Measurements from ENCODE around the gene RTL1. TPM values are rescaled to one million over a fixed set of nuclear protein-coding genes. Genes with fewer than 3 reads are reported as not detected.

Gene RTL1
- polyA plus RNA-seq, 4 donors = 0.18 TPM; not detected in 3

DNA sequence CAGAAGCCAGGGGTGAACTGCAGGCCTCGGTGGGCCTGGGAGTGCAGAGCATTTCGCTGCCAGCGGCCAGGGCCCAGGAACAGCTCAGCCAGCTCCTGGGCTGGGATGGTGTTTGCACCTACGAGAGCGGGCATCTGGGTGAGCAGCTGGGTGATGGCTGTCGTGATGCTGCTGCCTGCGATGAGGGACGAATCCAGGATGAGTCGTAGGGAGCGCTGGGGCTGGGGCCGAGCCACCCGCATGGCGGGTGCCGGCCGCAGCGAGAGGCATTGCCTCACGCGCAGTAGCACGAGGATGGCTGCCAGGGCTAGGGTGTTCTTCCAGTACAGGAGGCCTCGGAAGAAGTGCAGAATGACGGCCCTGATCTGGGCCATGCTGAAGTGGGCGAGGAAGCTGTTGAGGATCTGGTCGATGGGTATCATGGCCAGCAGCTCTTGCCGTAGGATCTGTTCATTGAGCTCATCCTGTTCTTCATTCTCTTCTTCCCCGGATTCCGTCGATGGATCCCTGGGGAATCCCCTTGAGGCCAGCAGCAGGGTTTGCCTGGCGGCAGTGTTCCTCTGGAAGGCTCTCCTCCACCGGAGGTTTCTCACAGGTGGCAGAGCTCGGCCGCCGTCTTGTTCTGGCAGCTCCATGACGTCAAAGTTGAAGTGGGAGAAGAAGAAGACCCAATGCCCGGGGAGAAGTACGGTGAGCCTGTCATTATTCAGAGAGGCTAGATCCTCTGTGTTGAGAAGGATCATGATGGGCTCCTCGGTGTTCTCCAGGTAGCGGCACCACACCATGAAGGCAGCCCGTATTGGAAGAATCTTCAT, 22.1 kb downstream of the RTL1 start:
- Histone ChIP-seq H3K4me1 (ENCODE audit: control insufficient read depth in 3 of 3, insufficient read depth in 2 of 3, low read depth in 1 of 3, low read length in 2 of 3) (no peaks in the 10 kb centered on the region), H3K9me3 (ENCODE audit: control insufficient read depth in 2 of 2, insufficient read depth in 1 of 2, low read depth in 1 of 2, low read length in 1 of 2) (peaks cover 0 to 13% of the 10 kb centered on the region in 2 donors), H3K4me3 (ENCODE audit: low read depth in 1 of 3, low read length in 3 of 3) (no peak overlapping the region), H3K27me3 (ENCODE audit: control insufficient read depth in 3 of 3, insufficient read depth in 3 of 3, low read length in 3 of 3) (no peaks in the 10 kb centered on the region), H3K36me3 (ENCODE audit: control insufficient read depth in 3 of 3, insufficient read depth in 2 of 3, low read depth in 1 of 3, low read length in 3 of 3) (peaks cover 0 to 18% (median 0%) of the 10 kb centered on the region in 3 donors), H3K27ac (ENCODE audit: low read depth in 1 of 3, low read length in 2 of 3) (no peak overlapping the region)
- DNase-seq (no peak), FAIRE-seq (no peak)
- WGBS, 3 donors = 93 to 96% (median 95%) methylated on average over 38 of the region's 38 CpGs

DNA sequence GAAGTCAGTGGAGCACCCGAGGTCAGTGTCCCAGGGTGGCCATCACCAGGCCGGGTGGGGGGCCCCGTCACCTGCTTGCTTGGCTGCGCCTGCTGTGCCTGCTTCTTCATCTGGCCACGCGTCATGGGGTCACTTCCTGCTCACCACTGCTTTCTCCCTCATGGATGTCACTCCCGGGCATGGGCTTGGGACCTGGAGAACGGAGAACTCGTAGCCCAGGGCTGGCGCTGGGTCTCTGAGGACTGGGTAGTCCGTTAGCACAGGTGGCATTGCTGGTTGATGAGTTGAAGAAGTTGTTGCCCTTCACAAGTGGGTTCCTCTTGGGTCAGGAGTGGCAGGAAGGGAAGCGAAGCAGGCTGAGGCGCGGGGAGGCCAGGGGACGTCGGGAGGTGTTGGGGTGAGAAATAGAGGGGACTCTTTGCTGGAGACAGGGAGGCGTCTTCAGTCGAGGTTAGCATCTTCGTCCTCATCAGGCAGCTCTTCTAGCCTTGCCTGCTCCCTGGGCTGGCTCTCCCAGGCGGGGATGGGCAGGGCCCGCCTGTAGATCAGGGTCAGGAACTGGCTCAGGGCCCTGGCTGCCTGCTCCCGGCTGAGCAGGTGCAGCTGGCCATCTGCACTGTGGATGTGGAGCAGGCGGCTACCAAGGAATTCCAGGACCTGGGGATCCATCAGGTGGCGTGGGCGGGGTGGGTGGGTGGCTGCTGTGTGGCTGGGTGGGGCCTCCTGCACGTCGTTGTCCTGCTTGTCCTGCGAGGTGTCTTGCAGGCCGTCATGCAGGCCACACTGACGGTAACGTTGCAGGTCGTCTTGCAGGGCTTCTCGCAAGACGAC, 23.0 kb downstream of the RTL1 start:
- FAIRE-seq (no peak), DNase-seq (no peak)
- H3K9me3 ChIP-seq (ENCODE audit: control insufficient read depth in 2 of 2, insufficient read depth in 1 of 2, low read depth in 1 of 2, low read length in 1 of 2) = peaks cover 0 to 13% of the 10 kb centered on the region in 2 donors
- H3K27me3 ChIP-seq (ENCODE audit: control insufficient read depth in 3 of 3, insufficient read depth in 3 of 3, low read length in 3 of 3) = no peaks in the 10 kb centered on the region
- 83 to 89% (median 84%) methylated on average over 30 to 34 of the region's 34 CpGs for WGBS, 3 donors
- H3K27ac ChIP-seq (ENCODE audit: low read depth in 1 of 3, low read length in 2 of 3) = no peak overlapping the region
- H3K36me3 ChIP-seq (ENCODE audit: control insufficient read depth in 3 of 3, insufficient read depth in 2 of 3, low read depth in 1 of 3, low read length in 3 of 3) = peaks cover 0 to 18% (median 0%) of the 10 kb centered on the region in 3 donors
- H3K4me3 ChIP-seq (ENCODE audit: low read depth in 1 of 3, low read length in 3 of 3) = no peak overlapping the region
- H3K4me1 ChIP-seq (ENCODE audit: control insufficient read depth in 3 of 3, insufficient read depth in 2 of 3, low read depth in 1 of 3, low read length in 2 of 3) = no peaks in the 10 kb centered on the region

DNA sequence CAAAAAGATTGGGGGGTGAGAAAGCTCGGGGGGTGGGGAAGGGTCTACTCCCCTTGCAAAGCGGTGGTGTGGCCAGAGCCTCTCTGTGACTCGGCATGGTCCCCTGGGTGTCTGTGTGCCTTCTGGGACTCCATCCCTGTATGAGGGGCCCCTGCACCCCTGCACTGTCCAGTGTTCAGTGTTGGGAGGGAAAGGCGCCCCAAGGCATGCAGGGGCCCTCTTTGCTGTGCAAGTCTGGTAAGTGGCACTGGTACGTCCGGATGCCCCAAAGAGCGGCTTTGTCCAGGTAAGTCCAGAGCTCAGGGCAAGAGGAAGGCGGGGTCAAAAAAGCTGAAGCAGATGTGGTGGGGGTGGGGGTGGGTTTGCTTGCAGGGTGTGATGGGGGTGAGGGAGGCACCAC, 23.7 kb downstream of the RTL1 start:
- Histone ChIP-seq H3K36me3 (ENCODE audit: control insufficient read depth in 3 of 3, insufficient read depth in 2 of 3, low read depth in 1 of 3, low read length in 3 of 3) (peaks cover 0 to 18% (median 0%) of the 10 kb centered on the region in 3 donors), H3K9me3 (ENCODE audit: control insufficient read depth in 2 of 2, insufficient read depth in 1 of 2, low read depth in 1 of 2, low read length in 1 of 2) (peaks cover 0 to 13% of the 10 kb centered on the region in 2 donors), H3K4me1 (ENCODE audit: control insufficient read depth in 3 of 3, insufficient read depth in 2 of 3, low read depth in 1 of 3, low read length in 2 of 3) (no peaks in the 10 kb centered on the region), H3K27ac (ENCODE audit: low read depth in 1 of 3, low read length in 2 of 3) (no peak overlapping the region), H3K4me3 (ENCODE audit: low read depth in 1 of 3, low read length in 3 of 3) (no peak overlapping the region), H3K27me3 (ENCODE audit: control insufficient read depth in 3 of 3, insufficient read depth in 3 of 3, low read length in 3 of 3) (no peaks in the 10 kb centered on the region)
- 83 to 92% (median 83%) methylated on average over 8 of the region's 8 CpGs for WGBS, 3 donors
- no peak for DNase-seq
- FAIRE-seq = no peak

DNA sequence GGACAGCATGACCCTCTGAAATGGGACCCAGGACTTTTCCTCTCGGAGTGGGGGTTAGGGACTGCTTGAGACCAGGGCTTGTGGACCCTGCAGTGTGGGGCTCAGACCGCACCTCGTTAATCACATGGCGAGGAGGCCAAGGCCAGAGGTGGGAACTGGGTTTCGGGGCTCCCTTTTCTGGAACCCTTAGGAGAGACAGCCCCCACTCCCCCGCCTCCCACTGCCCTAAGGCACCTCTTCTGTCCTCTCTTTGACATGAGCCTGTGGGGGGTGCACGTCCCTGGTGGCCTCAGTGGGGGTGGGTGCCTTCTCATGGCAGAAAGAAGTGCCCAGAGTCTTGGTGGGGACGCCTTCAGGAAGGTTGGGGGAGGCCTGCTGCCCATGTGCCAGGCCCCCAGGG, 24.3 kb downstream of the RTL1 start:
- Histone ChIP-seq H3K4me1 (ENCODE audit: control insufficient read depth in 3 of 3, insufficient read depth in 2 of 3, low read depth in 1 of 3, low read length in 2 of 3) (no peaks in the 10 kb centered on the region), H3K9me3 (ENCODE audit: control insufficient read depth in 2 of 2, insufficient read depth in 1 of 2, low read depth in 1 of 2, low read length in 1 of 2) (peaks cover 0 to 13% of the 10 kb centered on the region in 2 donors), H3K27me3 (ENCODE audit: control insufficient read depth in 3 of 3, insufficient read depth in 3 of 3, low read length in 3 of 3) (no peaks in the 10 kb centered on the region), H3K4me3 (ENCODE audit: low read depth in 1 of 3, low read length in 3 of 3) (no peak overlapping the region), H3K36me3 (ENCODE audit: control insufficient read depth in 3 of 3, insufficient read depth in 2 of 3, low read depth in 1 of 3, low read length in 3 of 3) (peaks cover 0 to 17% (median 0%) of the 10 kb centered on the region in 3 donors), H3K27ac (ENCODE audit: low read depth in 1 of 3, low read length in 2 of 3) (no peak overlapping the region)
- WGBS, 3 donors = 71 to 80% (median 72%) methylated on average over 7 to 8 of the region's 8 CpGs
- FAIRE-seq (no peak), DNase-seq (no peak)

DNA sequence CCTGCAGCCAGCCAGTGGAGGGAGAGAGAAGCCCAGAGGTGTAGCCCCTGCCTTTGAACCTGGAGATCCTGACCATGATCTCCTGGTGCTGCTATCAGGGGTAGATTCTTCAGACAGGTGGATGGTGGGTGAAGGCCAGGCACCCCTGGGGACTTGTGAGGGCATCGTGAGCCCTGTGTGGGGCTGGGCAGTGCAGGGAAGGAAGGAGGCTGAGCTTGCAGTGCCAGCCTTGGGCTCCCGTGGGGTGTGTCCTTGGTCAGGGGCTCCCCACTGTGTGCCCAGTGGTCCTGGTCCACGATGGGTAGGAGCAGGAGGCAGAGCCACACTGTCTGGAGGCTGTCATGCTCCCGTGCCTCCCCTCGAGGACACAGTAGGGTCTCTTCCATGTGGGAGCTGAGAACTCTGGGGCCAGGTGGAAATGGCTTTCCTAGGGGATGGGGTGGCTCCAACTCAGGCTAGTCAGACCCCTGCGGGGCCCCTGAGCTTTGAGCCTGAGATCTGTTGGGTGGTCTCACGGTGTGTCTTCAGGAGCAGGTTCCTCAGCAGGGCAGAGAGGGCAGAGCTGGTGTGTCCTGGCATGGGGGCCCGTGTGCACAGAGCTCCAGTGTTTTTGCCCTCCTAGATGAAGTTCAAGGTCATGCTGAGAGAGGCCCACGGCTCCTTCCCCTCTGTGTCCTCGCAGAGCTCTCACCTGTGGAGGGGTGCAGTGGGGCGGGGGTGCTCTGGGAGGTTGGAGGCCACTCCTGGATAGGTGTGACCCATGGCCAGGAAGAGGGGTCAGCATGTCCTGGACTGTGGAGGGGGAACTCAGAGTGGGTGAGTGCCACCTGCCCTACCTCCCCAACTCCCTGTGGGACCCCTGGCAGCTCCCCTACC, 25.0 kb downstream of the RTL1 start:
- H3K9me3 ChIP-seq (ENCODE audit: control insufficient read depth in 2 of 2, insufficient read depth in 1 of 2, low read depth in 1 of 2, low read length in 1 of 2) = peaks cover 0 to 13% of the 10 kb centered on the region in 2 donors
- FAIRE-seq = no peak
- DNase-seq = no peak
- H3K27me3 ChIP-seq (ENCODE audit: control insufficient read depth in 3 of 3, insufficient read depth in 3 of 3, low read length in 3 of 3) = no peaks in the 10 kb centered on the region
- WGBS, 3 donors = 61 to 77% (median 71%) methylated on average over 11 of the region's 11 CpGs
- H3K4me3 ChIP-seq (ENCODE audit: low read depth in 1 of 3, low read length in 3 of 3) = no peak overlapping the region
- H3K36me3 ChIP-seq (ENCODE audit: control insufficient read depth in 3 of 3, insufficient read depth in 2 of 3, low read depth in 1 of 3, low read length in 3 of 3) = peaks cover 0 to 12% (median 0%) of the 10 kb centered on the region in 3 donors
- no peaks in the 10 kb centered on the region for H3K4me1 ChIP-seq (ENCODE audit: control insufficient read depth in 3 of 3, insufficient read depth in 2 of 3, low read depth in 1 of 3, low read length in 2 of 3)
- no peak overlapping the region for H3K27ac ChIP-seq (ENCODE audit: low read depth in 1 of 3, low read length in 2 of 3)

DNA sequence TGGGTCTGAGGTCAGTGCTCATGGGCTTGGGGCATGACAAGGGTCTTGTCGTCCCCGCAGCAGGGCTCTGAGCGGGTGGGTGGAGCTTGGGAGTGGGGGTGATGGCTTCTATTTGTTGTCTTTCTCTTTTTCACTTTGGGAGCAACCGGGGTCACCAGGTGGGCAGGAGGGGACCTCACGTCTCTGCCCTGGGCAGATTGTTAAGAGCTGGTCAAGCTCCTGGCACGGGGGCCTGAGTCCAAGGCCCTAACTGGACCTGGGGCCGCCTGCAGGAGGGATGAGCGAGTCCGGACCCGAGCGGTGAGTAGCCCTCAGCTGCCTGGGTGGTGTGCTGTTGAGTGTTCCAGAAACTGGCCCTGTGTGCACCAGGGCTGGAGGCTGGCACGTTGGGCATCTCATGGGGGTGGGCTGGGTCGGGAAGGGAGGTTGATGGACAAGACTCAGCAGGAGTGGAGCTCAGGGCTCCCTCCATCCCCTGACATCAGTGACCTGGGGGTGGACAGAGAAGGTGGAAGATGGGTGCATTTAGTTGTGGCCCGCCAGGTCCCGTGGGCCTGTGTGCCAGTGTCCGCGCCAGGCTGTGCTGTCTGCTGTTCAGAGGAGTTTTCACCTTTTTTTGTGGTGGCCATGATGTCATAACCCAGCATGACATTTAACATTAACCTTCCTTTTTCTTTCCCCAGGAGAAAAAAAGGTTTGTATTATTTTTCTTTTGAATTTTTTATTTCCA, 27.5 kb downstream of the RTL1 start:
- H3K4me1 ChIP-seq (ENCODE audit: control insufficient read depth in 3 of 3, insufficient read depth in 2 of 3, low read depth in 1 of 3, low read length in 2 of 3) = no peaks in the 10 kb centered on the region
- H3K9me3 ChIP-seq (ENCODE audit: control insufficient read depth in 2 of 2, insufficient read depth in 1 of 2, low read depth in 1 of 2, low read length in 1 of 2) = no peaks in the 10 kb centered on the region
- no peaks in the 10 kb centered on the region for H3K36me3 ChIP-seq (ENCODE audit: control insufficient read depth in 3 of 3, insufficient read depth in 2 of 3, low read depth in 1 of 3, low read length in 3 of 3)
- H3K27ac ChIP-seq (ENCODE audit: low read depth in 1 of 3, low read length in 2 of 3) = no peak overlapping the region
- DNase-seq (no peak), FAIRE-seq (no peak)
- 78 to 82% (median 81%) methylated on average over 16 to 17 of the region's 17 CpGs for WGBS, 3 donors
- H3K4me3 ChIP-seq (ENCODE audit: low read depth in 1 of 3, low read length in 3 of 3) = no peak overlapping the region
- no peaks in the 10 kb centered on the region for H3K27me3 ChIP-seq (ENCODE audit: control insufficient read depth in 3 of 3, insufficient read depth in 3 of 3, low read length in 3 of 3)

DNA sequence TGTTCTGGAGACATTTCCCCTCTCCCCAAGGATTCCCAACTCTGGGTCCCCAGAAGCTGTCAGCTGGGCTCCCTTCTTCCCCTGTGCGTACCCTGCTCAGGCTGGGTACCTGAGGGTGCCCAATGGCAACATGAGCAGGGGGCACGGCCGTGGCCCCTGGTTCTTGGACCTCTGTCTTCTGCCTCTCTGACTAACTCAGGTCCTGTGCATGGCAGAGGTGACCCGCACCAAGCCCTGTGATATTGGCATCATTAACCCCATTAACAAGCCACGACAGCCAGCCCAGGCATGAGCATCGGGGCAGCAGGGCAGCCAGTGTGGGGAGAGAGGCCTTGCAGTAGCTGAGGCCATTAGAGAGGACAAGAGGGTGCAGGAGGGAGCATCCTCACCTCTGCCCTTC, 28.4 kb downstream of the RTL1 start:
- WGBS, 3 donors = 72 to 86% (median 76%) methylated on average over 6 of the region's 6 CpGs
- H3K27me3 ChIP-seq (ENCODE audit: control insufficient read depth in 3 of 3, insufficient read depth in 3 of 3, low read length in 3 of 3) = no peaks in the 10 kb centered on the region
- H3K4me1 ChIP-seq (ENCODE audit: control insufficient read depth in 3 of 3, insufficient read depth in 2 of 3, low read depth in 1 of 3, low read length in 2 of 3) = no peaks in the 10 kb centered on the region
- H3K9me3 ChIP-seq (ENCODE audit: control insufficient read depth in 2 of 2, insufficient read depth in 1 of 2, low read depth in 1 of 2, low read length in 1 of 2) = no peaks in the 10 kb centered on the region
- no peak for DNase-seq
- H3K27ac ChIP-seq (ENCODE audit: low read depth in 1 of 3, low read length in 2 of 3) = no peak overlapping the region
- H3K36me3 ChIP-seq (ENCODE audit: control insufficient read depth in 3 of 3, insufficient read depth in 2 of 3, low read depth in 1 of 3, low read length in 3 of 3) = no peaks in the 10 kb centered on the region
- FAIRE-seq = no peak
- no peak overlapping the region for H3K4me3 ChIP-seq (ENCODE audit: low read depth in 1 of 3, low read length in 3 of 3)
